Stomach (tissue), 9 donors: ENCODE measurements around the gene C21orf58. TPM values are rescaled to one million over a fixed set of nuclear protein-coding genes. Genes with fewer than 3 reads are reported as not detected.

ENCODE experiments used
- DNase-seq, 2 donors: peaks; one replicate each; pipeline versions ENCODE4 v3.0.0 to v3.0.0-alpha.2; 2013 to 2019
- H3K27ac ChIP-seq, 5 donors: fragments of 200-600 bp in 4 of 5; sonication (generic) in 4 of 5; one replicate each; pipeline ENCODE4 v1.5.1; 2013 to 2019; ENCODE audit warnings: mild to moderate bottlenecking in 1 of 5, moderate library complexity in 1 of 5
- H3K27me3 ChIP-seq, 3 donors: fragments of 200-600 bp; sonication (generic); one replicate each; pipeline ENCODE4 v1.5.1; 2017 to 2019; ENCODE audit warnings: mixed run types in 1 of 3
- H3K36me3 ChIP-seq, 4 donors: fragments of 200-600 bp; sonication (generic); 1 replicate in 3 of 4; 2 replicates in 1 of 4; pipeline ENCODE4 v1.5.1; 2016 to 2019
- H3K4me1 ChIP-seq, 4 donors: fragments of 200-600 bp; sonication (generic); one replicate each; pipeline ENCODE4 v1.5.1; 2016 to 2019
- H3K4me3 ChIP-seq, 4 donors: fragments of 200-600 bp; sonication (generic) in 3 of 4; one replicate each; pipeline ENCODE4 v1.5.1; 2016 to 2019; ENCODE audit warnings: mild to moderate bottlenecking in 1 of 4
- H3K9me3 ChIP-seq, 4 donors: fragments of 200-600 bp; sonication (generic); one replicate each; pipeline ENCODE4 v1.5.1; 2016 to 2019
- EP300 ChIP-seq: sonication (generic); formaldehyde crosslinking; IDR thresholded peaks from one replicate; pipeline ENCODE4 v1.6.1; 2017; ENCODE audit warnings: antibody characterized with exemption
- POLR2A ChIP-seq, 4 donors: fragments of 450-650 bp; IDR thresholded peaks; one replicate each; pipeline ENCODE4 v1.6.1; 2016; ENCODE audit warnings: antibody characterized with exemption in 4 of 4, control low read depth in 2 of 4, mild to moderate bottlenecking in 1 of 4, moderate library complexity in 1 of 4
- POLR2AphosphoS5 ChIP-seq, 3 donors: sonication (generic); formaldehyde crosslinking; IDR thresholded peaks; one replicate each; pipeline ENCODE4 v1.6.1; 2016; ENCODE audit warnings: antibody characterized with exemption in 3 of 3
- WGBS, 5 donors: extraction: QIAGEN DNeasy Blood & Tissue Kit in 3 of 5; methylation state at CpG; one replicate each; pipeline versions ENCODE4 v1.1.5 to v1.1.7; 2013 to 2018; 5-methylcytosine and 5-hydroxymethylcytosine counted together
- intact Hi-C: fragments of 100-400 bp; cut with DNase I; formaldehyde crosslinking; loops from one replicate; pipeline ENCODE4 v1.15.1; 2023; ENCODE audit warnings: low total_unique reads
- polyA plus RNA-seq, 3 donors: library from polyadenylated mRNA; stranded (reverse); fragments of 200-250 nt; gene quantifications; one replicate each; pipeline ENCODE4 v1.2.3, GENCODE V29; 2013
- total RNA-seq, 5 donors: library from RNA; depleted of rRNA; stranded (reverse); fragments of >200 nt; gene quantifications; one replicate each; pipeline versions ENCODE4 v1.1.0 to v1.2.3, GENCODE V29; 2014 to 2016
- TF ChIP-seq, protein P1 (sequence below), 7 experiments: fragments of 450-650 bp in 4 of 7; fragments of 200-600 bp in 3 of 7; sonication (generic) in 3 of 7; IDR thresholded peaks; one replicate each; pipeline ENCODE4 v1.5.1; 2016 to 2019; ENCODE audit warnings: antibody characterized with exemption in 7 of 7, control low read depth in 2 of 7, mild to moderate bottlenecking in 1 of 7
- donor health status: healthy with polysubstance abuse.
- donor health status: Bipolar disorder and iron deficiency.
- donor health status: healthy.

Gene C21orf58
- total and polyA plus RNA-seq, 8 donors = 0.89 to 15.1 (median 4.1) TPM

DNA sequence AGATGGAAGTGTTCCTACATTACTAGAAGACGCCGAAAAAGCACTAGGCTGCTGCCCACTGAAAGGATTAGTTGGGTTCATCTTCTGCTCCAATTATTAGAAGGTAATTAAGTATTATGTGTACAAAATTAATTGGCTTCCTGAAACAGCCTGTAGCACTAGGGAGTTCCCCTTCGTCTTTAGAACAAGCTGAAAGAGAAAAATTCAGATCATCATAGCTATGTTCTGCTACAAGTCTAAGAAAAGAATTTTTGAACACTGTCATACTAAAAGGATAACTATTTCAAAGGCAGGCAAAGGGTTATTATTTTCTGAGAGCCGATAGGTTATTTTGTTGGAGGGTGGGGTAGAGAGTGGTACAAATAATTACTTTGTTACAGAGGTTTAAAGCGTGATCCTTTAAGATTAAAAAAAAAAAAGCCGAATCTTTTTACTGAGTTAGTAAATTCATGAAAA, 38.4 kb downstream of the C21orf58 start, which contains the start of gene MCM3AP:
Gene MCM3AP (minus strand): TSS at position 406 of the 456 bp plus-strand sequence. CDS start 325 bp downstream, at position 81.
- peaks cover 47 to 69% (median 56%) of the 10 kb centered on the region in 4 donors for H3K4me1 ChIP-seq

GRCh38 chr21:46284733-46285132, 38.9 kb downstream of the C21orf58 start:
- intact Hi-C loops = no loop called here
- DNase-seq = no peak

More for the DNA sequence above, 38.4 kb downstream of the C21orf58 start, which contains the start of gene MCM3AP:
- intact Hi-C loops = no loop called here
- Histone ChIP-seq H3K4me3 (peak within 1 kb of the TSS; percentile 72 to 99 (median 89)), H3K27ac (peak within 1 kb of the TSS; percentile 94 to 99 (median 96)), H3K9me3 (no peaks in the 10 kb centered on the region), H3K27me3 (no peaks in the 10 kb centered on the region), H3K36me3 (peaks cover 17 to 39% (median 29%) of the 10 kb centered on the region in 4 donors)
- no peak for TF ChIP-seq EP300
- TF ChIP-seq POLR2AphosphoS5 (IDR thresholded peaks at IDR 0.05) = no peak
- no peak for TF ChIP-seq POLR2A (IDR thresholded peaks at IDR 0.05)
- 30 to 35% (median 33%) methylated on average over 6 of the region's 6 CpGs for WGBS, 5 donors
- DNase-seq = no peak

DNA sequence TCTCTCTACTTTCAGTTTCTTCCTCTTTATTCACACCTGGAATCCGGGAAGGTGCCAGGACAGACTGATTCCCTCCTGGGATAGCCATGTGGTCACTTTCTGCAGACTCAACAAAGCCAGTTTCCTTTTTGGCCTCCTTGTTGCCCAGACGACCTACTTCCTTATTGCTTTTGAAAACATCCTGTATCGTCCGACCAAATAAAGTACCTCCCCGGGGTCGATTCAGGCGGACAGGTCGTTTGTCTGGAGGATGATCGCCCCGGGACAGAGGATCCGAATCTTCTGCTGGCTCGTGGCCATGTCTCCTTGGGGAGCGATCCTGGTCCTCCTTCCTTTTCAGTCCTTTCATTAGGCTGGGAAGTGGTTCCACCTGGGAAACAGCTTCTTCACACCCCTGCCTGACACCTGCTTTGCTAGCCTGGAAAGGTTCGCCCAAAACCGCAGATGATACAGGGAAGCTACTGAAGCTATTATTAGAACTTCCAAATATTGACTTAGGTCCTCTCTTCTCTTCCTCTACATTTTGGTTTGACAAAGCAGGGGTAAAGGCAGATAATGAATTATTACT, 39.5 kb downstream of the C21orf58 start:
- H3K4me3 ChIP-seq = peak overlapping the region in 2 of 4 donors; percentile 72 to 92
- no peak for DNase-seq

More at GRCh38 chr21:46284733-46285132, 38.9 kb downstream of the C21orf58 start:
- Histone ChIP-seq H3K27ac (peak overlapping the region in 2 of 5 donors; percentile 94), H3K36me3 (peaks cover 22 to 44% (median 34%) of the 10 kb centered on the region in 4 donors), H3K4me3 (peak overlapping the region in 3 of 4 donors; percentile 72 to 99 (median 92)), H3K9me3 (no peaks in the 10 kb centered on the region), H3K27me3 (no peaks in the 10 kb centered on the region), H3K4me1 (peaks cover 47 to 69% (median 56%) of the 10 kb centered on the region in 4 donors)
- 74 to 83% (median 77%) methylated on average over 1 of the region's 1 CpG for WGBS, 5 donors
- no peak for TF ChIP-seq EP300
- TF ChIP-seq POLR2AphosphoS5 (IDR thresholded peaks at IDR 0.05) = no peak
- TF ChIP-seq, protein P1, sequence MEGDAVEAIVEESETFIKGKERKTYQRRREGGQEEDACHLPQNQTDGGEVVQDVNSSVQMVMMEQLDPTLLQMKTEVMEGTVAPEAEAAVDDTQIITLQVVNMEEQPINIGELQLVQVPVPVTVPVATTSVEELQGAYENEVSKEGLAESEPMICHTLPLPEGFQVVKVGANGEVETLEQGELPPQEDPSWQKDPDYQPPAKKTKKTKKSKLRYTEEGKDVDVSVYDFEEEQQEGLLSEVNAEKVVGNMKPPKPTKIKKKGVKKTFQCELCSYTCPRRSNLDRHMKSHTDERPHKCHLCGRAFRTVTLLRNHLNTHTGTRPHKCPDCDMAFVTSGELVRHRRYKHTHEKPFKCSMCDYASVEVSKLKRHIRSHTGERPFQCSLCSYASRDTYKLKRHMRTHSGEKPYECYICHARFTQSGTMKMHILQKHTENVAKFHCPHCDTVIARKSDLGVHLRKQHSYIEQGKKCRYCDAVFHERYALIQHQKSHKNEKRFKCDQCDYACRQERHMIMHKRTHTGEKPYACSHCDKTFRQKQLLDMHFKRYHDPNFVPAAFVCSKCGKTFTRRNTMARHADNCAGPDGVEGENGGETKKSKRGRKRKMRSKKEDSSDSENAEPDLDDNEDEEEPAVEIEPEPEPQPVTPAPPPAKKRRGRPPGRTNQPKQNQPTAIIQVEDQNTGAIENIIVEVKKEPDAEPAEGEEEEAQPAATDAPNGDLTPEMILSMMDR (IDR thresholded peaks at IDR 0.05) = no peak
- no peak for TF ChIP-seq POLR2A (IDR thresholded peaks at IDR 0.05)

DNA sequence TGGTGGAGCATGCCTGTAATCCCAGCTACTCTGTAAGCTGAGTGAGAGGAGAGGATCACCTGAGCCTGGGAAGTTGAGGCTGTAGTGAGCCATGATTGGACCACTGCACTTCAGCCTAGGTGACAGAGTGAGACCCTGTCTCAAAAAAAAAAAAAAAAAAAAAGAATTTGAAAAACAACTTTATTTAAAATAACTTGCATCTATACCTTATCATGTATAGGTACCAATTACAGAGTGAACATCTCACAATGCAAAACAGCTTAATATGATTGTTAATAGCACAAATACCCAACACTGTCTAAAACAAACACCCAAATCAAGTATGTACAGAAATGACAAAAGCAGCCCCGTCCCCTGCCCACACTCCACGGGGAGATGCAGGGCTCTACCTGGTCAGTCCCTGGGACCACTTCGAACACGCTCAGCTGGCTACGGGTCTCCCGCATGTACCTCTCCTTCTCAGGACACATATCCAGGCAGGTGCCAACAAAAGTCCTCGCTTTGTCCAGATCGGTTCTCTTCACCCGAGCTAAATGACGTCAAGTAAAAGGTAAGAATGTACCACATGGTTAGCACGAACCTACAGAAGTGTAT, 48.8 kb downstream of the C21orf58 start:
- DNase-seq = no peak

More for the DNA sequence above, 39.5 kb downstream of the C21orf58 start:
- H3K27me3 ChIP-seq = no peaks in the 10 kb centered on the region
- intact Hi-C loops = no loop called here
- no peaks in the 10 kb centered on the region for H3K9me3 ChIP-seq
- peaks cover 47 to 69% (median 56%) of the 10 kb centered on the region in 4 donors for H3K4me1 ChIP-seq
- TF ChIP-seq POLR2A (IDR thresholded peaks at IDR 0.05) = no peak
- TF ChIP-seq EP300 = no peak
- TF ChIP-seq POLR2AphosphoS5 (IDR thresholded peaks at IDR 0.05) = no peak
- TF ChIP-seq, protein P1 (IDR thresholded peaks at IDR 0.05) = no peak
- no peak overlapping the region for H3K27ac ChIP-seq
- 72 to 74% (median 73%) methylated on average over 15 of the region's 15 CpGs for WGBS, 5 donors
- H3K36me3 ChIP-seq = peaks cover 28 to 49% (median 40%) of the 10 kb centered on the region in 4 donors

More for the DNA sequence above, 48.8 kb downstream of the C21orf58 start:
- intact Hi-C loops = no loop called here
- Histone ChIP-seq H3K27me3 (no peaks in the 10 kb centered on the region), H3K36me3 (peaks cover 92 to 100% (median 100%) of the 10 kb centered on the region in 4 donors), H3K4me1 (no peaks in the 10 kb centered on the region), H3K4me3 (no peak overlapping the region), H3K27ac (no peak overlapping the region), H3K9me3 (no peaks in the 10 kb centered on the region)
- no peak for TF ChIP-seq POLR2AphosphoS5 (IDR thresholded peaks at IDR 0.05)
- TF ChIP-seq, protein P1 (IDR thresholded peaks at IDR 0.05) = no peak
- TF ChIP-seq POLR2A (IDR thresholded peaks at IDR 0.05) = no peak
- no peak for TF ChIP-seq EP300
- WGBS, 5 donors = 90 to 96% (median 94%) methylated on average over 11 of the region's 11 CpGs
